HG03196 (cell line): ENCODE measurements around the gene HAUS7.

Source experiments
- ATAC-seq: cut with Tn5 transposase; IDR thresholded peaks from one replicate; pipeline ENCODE4 v1.9.1; 2021; ENCODE audit not compliant: unreplicated experiment

Gene HAUS7

DNA sequence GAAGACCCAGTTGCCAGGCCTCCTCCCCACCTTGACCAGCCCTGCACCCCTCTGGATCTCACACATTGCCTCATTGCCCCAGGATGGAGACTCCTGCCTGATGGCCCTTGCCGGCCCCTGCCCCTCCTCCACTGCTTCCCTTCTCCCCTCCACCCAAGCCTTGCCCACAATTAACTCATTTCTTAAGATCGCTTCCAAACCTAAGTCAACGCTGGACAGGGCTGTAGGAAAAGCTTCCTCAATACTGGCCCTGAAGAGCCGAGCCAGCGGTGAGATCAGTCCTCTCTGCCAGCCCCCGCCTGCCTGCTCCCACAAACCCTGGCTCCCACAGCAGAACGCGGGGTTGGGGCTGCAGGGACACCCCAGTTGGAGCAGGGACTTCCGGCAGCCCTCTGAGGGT lies 7.5 kb upstream of the HAUS7 start:
- ATAC-seq: no peak

DNA sequence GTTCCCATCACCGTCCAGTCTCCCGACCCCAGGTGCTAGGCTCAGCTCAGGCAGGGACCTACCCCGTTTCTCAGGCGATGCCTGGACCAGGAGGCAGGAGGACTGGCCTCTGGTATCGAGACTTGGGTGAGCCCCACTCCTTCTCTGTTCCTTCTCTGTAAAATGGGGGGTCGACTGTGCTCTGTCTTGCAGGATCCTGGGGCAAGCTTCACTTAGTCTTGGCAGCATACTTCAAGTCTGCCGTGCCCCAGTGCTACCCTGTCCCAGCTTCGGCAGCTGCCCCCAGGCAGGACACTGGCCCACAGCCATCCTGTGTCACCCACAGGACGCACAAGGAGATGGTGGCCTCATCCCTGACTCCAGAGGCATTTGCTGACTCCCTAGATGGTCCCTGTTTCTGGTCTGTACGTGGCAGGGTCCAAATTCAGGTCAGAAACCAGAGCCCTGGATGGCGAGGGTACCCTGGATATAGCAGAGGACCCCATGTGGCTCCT lies 7.0 kb upstream of the HAUS7 start:
- no peak for ATAC-seq

DNA sequence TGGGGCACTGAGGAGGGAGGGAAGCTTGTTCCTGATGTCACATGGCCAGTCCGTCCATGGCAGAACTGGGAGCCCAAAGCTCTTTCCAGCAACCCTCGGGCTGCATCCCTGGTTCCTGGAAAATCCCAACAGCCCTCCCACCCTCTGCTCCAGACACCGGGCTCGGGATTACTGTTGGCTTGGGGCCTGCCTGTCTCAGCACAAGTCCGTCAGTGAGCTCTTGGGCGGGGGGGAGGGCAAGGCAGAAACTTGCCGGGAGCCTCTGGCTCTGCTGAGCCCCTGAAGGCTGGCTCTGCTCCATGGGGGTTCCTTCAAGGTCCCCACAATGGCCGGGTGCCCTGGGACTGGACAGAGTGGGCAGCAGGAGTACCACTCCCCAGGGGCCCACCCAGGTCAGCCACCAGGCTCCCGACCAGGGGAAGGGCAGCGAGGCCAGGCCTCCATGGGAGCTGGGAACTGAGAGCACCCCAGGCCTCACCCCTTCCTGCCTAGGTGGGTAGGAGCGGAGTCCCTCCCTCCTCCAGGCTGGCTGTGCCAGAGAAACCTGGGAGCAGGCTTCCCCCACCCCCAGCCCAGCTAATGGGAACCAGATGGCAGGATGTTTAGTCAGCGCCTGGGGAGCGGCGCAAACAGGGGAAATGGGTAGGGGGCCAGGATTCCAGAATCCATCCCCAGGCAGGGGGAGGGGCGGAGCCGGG lies 6.4 kb upstream of the HAUS7 start:
- ATAC-seq: no peak

DNA sequence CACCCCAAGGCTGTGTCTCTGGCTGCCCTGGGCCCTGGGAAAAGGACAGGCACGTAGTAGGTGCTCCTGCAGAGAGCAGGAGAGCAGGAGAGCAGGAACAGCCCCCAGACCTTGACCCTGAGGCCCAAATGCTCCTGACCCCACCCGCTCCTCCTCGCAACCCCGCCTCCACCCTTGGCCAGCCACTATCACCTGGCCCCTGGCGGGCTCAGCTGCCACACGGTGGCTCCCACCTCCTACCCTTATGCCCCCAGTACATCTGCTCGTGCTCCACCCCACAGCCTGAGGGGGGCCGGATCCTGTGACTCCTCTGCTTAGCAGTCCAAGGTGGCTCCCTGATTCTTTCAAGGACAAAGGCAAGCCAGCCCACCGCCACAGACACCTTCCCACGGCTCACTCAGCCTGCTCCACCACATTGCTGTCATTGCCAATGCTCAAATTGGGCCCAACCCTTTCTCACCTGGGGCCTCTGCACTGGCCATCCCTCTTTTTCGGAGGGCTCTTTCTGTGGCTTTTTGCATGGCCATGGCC lies 5.4 kb upstream of the HAUS7 start:
- no peak for ATAC-seq

DNA sequence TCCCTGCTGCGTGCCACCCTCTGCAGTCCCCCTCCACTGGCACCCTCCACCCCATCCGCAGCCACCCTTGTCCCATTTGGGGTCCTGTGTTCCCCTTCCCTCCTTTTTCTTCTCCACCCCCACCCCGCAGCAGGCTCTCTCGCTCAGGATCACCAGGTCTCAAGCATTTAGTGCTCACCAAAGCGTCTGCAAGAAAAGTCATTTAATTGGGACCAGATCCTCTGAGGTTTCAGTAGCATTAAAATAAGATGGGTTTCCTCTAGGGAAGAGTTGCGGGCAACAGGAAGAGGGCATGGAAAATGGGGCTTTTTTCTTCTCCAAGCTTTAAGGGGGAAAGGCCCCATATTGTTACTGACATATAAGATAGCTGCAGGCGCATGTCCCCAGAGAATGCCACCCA lies 4.9 kb upstream of the HAUS7 start:
- ATAC-seq: no peak

DNA sequence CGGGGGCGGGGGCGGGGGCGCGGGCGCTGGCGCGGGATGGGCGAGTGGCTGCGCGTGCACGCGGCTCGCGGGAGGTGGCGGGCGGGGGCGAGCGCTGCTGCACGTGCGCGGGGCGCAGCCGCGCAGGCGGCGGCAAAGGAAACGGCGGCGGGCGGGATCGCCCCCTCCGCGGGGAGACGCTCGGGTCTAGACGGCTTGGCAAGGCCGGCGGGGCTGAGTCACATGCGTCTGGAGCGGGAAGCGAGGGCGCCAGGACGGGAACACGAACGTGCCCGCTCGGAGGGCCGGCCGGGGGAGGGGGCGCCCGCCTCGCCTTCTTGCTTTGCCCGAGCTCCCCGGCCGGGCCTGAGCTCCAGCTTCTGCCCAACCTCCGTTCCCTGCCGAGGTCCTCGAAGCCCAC lies 4.3 kb upstream of the HAUS7 start:
- ATAC-seq: no peak

DNA sequence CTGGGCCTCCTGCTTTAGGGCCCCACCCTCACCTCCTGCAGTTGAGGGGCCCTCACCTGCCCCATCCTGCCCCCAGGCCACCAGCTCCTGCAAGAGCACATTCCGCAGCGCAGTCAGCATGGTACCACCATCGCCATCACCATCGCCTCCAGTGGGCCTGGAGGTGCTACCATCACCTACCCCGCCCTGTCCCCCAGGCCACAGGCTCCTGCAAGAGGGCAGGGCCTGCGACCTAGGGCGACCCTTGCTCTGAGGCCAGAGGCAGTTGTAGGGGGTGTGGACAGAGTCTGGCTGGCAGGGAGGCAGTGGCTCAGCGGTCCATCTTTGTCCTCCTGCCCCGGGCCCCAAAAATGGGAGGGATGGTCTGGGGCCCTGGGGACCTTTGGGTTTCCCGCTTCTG lies 3.9 kb upstream of the HAUS7 start:
- no peak for ATAC-seq

DNA sequence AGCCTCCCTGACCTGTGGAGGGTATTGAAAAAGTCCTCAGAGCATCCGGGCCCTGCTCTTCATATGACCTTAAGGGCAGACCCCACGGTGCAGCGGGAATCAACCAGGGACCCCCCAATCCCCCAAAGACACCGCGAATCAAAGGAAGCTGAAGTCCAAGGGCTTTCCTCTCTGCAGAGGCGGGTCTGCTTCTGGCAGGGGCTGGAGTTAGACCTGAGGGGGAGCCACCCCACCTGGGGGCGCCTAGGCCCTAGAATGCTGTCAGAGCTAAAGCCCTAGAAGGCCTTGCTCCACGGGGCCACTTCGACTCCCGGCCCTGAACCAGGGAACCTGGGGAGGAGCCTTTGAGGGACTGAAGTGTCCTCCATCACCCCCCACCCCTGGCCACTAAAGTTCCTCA lies 2.8 kb upstream of the HAUS7 start:
- ATAC-seq: no peak

DNA sequence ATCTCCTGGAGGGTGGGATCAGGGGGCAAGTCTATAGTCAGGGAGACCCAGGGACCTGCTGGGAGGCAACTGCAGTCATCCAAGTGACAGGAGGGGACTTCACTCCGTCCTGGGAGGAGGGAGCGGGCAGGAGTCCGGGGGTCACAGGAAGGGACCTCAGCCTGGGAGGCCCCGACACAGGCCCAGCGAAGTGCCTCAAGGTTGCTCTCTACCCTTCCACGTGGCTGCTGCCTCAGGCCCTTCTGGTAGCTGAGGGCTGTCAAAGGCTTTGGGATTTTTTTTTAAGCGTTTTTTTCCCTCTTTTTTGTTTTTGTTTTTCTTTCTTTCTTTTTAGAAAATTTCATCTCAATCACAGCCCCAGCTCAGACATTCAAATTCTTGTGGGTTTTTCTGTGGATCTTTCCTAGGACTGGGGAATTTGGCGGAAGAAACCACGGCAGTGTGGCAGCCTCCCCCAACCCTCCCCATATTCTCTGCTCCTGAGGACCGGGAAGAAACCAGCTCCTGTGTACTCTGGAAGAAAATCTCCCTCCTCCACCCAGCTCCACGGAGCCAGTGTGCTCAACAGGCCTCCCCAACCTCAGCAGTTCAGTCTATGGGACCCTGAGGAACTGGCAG lies 1.4 kb upstream of the HAUS7 start:
- ATAC-seq: no peak

DNA sequence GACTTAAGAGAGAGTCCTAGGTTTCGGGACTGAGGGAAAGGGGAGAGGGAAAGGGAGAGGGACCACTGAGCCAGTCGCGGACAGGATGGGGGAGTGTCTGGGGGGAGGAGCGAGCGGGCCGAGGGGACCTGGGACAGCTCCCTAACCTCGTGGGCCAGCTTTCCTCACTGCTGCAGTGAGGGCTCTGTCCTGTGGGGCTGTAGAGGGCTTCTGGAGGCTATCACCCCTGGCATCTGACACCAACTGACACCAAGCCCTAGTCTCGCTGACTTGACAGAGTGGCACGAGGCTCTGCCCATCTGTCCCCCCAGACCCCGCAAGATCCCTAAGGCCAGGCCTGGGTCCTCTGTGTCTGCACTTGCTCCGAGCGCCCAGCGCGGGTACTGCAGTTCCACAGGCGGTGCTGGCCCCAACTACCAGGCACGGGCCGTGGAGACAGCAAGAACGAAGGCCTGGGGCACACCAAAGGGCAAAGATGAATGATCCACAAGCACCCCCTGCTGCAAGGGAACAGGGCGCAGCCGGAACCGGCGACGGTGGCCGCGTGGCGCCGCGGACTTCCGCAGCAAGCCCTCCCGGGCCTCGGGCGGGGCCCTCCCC lies 465 bp downstream of the HAUS7 start:
- ATAC-seq: peak; percentile 36

DNA sequence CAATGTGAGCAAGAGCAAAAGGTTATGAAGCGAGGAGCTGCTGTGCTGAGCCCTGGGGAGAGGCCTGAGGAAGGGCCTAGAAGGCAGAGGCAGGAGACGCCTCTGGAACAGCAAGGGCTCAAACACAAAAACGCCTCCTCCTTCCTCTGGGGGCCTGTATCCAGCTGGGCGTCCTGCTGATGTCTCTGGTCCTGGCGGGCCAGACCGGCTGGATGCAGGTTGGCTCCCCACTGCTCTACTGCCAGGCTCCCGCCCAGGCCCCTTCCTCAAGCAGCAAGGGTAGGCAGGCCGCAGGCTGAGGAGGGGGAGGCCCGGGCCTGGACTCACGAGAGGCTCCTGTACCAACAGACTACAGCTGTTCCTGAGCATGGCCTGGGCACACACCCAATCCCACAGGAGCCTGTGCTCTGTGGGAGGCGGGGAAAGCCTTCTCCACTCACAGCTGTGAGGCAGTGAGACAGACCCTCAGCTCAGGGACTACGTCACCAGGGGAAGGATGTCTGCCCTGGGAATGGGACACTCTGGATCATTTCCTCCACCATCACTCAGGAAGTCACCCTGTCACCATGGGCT lies 2.3 kb downstream of the HAUS7 start:
- ATAC-seq: no peak

DNA sequence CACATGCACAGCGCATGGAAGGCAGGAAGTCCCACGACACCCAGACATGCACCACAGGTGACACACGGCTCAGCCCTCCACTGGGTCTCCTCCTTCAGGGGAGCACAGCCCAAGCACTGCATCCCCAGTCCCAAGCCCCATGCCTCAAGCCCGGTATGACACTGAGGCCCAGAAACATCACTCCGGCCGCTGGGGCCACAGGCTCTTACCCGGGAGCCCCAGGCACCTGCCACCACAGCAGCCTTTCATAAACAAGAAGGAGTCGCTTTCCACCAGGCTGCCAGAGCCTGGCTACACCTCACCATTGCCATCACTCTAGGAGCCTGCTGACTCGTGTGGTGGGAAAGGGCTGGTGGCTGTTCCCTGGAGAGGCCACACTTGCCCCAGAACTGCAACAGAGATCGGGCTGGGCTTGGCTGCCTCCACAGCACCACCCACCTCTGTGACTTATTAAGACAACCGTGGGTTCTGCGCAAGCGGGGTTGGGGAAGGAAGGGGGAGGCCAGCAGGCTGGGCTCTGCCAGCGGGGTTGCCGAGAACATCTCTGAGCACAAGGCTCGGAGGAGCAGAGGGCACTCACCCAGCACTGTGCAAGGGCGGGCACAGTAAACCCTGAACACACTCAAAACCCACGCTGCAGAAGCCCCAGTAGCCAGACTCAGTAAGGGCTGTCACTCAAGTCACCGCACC lies 4.5 kb downstream of the HAUS7 start:
- ATAC-seq: no peak

DNA sequence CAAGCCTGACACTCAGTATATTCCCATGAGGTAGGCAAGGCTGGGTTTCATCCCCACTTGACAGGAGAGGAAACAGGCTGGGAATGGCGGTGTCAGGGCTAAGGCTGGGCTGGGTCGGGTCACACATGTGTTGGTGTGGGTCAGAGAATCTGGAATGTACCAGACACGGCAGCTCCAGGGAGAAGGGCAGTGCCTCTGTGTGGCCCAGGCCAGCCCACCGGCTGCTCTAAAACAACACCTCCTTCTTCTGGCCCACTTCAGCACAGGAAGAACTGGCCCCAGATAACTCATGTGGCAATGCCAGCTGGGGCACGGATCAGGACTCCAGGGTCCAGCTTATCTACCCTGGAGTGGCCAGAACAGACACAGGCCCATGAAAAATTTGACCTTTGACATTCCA lies 6.3 kb downstream of the HAUS7 start:
- ATAC-seq: no peak

DNA sequence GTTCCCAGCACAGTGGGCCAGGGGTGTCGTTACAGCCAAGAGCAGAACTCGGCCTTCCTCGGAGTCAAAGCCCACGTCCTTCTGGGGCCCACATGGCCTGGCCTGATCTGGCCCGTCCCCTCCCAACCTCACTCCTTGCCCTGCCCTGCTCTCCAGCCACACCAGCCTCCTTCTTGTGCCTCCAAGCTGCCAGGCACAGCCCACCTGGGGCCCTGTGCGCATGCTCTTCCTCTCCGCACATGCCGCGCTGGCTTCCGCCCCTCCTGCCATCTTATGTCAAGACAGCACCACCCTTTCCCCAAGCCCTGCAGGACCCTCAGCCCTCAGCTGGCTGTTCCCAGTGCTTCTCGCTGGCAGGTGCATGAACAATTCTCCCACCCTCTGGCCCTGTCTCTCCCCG lies 6.8 kb downstream of the HAUS7 start:
- ATAC-seq: no peak

DNA sequence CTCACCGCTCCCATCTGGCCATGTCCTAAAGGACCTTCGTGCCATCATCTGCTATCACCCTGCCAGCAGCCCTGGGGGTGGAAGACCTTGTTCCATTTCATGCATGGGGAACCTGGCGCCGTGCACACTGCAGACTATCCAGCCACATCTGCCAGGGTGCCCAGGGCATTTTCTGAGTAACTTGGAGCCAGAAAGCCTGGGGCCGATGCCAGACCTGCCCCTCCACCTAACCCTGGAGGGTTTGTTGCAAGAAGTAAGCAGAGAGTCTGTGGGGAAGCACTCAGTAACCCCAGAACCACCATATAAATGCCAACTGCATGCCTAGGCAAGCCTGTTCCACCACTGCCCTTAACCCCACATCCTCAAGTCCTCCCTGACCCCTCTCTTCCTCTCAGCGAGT lies 7.3 kb downstream of the HAUS7 start:
- no peak for ATAC-seq

DNA sequence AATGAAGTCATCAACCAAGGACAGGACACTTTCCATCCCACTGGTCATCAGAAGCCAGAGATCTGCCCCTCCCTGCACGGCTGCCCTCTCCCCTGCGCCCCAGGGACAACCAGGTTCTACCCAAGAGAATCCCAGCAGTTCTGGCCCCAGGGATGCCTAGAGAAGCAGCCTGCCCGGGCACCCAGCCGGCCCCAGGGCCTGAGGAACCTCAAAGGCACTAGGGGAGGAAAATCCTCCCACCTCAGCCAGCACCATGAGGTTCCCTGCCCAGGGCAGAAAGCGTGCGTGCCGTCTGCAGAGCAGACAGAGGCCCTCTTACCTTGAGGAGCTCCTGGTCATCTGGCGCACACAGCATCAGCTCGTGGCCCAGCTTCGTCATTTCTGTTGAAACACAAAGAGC lies 8.1 kb downstream of the HAUS7 start:
- no peak for ATAC-seq

DNA sequence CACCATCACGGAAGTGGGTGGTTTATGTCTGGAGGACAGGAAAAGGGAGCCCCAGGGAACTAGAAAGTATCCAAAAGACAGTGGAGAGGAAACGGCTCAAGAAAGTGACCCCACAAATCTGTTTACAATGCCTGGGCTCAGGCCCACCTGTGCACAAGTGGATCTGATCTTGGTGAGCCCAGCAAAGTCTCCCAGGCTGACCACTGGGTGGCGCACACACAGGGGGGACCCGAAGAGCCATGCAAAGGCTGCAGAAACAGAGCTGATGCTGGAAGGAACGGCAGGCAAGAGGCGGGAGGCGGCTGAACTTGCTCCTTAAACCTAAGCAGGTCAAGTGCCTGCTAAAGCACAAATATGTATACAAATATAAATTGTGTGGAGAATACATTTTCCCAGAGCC lies 9.6 kb downstream of the HAUS7 start:
- no peak for ATAC-seq

DNA sequence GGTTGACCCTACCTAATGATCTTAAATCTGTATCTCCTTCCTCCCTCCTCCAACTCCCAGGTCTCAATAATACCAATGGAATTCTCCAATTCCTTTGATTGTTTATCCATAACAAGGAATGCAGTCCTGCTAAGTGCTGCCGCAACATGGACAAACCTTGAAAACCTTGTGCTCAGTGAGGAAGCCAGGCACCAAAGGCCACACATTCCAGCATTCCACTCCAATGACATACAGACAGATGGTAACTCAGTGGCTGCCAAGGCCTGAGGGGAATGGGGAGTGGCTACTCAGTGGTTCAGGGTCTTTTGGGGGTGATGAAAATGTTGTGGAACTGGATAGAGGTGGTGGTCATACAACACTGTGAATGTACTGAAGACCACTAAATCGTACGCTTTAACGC lies 10.4 kb downstream of the HAUS7 start:
- ATAC-seq: no peak

DNA sequence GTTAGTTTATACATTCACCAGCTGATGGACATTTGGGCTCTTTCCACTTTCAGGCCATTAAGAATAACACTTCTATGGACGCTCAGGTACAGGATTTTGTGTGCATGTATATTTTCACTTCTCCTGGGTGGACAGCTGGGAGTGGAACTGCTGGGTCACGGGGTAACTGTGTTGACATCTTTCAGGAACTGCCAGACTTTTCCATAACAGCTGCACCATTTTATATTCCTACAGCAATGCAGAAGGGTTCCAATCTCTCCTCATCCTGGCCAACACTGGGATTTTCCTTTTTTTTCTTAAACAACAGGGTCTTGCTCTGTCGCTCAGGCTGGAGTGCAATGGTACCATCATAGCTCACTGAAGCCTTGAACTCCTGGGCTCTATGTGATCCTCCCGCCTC lies 11.9 kb downstream of the HAUS7 start:
- no peak for ATAC-seq

DNA sequence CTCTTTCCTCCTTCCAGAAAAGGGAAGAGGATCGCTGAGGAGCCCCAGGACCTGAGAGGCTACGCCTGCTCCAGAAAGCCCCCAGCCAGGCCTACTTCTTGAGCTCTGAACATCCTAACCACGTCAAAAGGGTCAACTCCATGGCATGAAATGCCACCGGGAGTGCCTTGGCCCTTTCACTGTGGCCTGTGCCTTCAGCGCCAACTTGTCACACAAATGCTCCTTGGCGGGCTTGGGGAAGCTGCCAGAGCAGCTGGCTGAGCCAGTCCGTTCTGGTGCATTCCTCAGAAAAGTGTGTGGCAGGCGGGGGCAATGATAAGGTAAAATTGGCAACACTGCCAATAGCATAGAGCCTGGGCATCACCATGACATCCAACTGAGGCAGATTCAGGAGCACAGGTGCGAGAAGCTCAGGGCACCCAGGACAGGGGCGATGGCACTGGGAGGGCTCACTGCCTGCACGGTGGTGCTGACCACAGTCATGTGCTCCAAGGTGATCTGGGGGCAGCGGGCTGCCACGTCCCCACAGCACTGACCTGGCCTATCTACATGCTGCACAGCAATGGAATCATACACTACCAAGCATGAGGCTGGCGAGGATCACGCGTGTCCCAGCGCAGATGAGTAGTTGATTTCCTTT lies 12.4 kb downstream of the HAUS7 start:
- no peak for ATAC-seq
